ENCODE data around the gene GAB3. TPM values are rescaled to one million over a fixed set of nuclear protein-coding genes. Genes with fewer than 3 reads are reported as not detected.

The GAB3 gene, protein sequence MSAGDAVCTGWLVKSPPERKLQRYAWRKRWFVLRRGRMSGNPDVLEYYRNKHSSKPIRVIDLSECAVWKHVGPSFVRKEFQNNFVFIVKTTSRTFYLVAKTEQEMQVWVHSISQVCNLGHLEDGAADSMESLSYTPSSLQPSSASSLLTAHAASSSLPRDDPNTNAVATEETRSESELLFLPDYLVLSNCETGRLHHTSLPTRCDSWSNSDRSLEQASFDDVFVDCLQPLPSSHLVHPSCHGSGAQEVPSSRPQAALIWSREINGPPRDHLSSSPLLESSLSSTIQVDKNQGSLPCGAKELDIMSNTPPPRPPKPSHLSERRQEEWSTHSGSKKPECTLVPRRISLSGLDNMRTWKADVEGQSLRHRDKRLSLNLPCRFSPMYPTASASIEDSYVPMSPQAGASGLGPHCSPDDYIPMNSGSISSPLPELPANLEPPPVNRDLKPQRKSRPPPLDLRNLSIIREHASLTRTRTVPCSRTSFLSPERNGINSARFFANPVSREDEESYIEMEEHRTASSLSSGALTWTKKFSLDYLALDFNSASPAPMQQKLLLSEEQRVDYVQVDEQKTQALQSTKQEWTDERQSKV
- total RNA-seq (10 to 100 TPM in 3 of 4 donors, 1 to 10 TPM in 1; 7.8 to 14.4 (median 11.4) TPM), polyA plus RNA-seq (4.7 TPM)
- long read RNA-seq, donor 1, full-length matches to known transcripts: 6 of 15 reads
- long read RNA-seq, donor 1, partial matches to known transcripts: 2 of 15 reads
- long read RNA-seq, donor 1, other reads (novel, unspliced or antisense): 7 of 15 reads
- long read RNA-seq, donor 2, full-length matches to known transcripts: 2 of 7 reads
- long read RNA-seq, donor 2, partial matches to known transcripts: 2 of 7 reads
- long read RNA-seq, donor 2, other reads (novel, unspliced or antisense): 3 of 7 reads
- long read RNA-seq, donor 3, full-length matches to known transcripts: 15 of 63 reads
- long read RNA-seq, donor 3, partial matches to known transcripts: 18 of 63 reads
- long read RNA-seq, donor 3, other reads (novel, unspliced or antisense): 30 of 63 reads
- long read RNA-seq, donor 4, partial matches to known transcripts: 0 of 5 reads
- long read RNA-seq, donor 4, other reads (novel, unspliced or antisense): 3 of 5 reads

DNA sequence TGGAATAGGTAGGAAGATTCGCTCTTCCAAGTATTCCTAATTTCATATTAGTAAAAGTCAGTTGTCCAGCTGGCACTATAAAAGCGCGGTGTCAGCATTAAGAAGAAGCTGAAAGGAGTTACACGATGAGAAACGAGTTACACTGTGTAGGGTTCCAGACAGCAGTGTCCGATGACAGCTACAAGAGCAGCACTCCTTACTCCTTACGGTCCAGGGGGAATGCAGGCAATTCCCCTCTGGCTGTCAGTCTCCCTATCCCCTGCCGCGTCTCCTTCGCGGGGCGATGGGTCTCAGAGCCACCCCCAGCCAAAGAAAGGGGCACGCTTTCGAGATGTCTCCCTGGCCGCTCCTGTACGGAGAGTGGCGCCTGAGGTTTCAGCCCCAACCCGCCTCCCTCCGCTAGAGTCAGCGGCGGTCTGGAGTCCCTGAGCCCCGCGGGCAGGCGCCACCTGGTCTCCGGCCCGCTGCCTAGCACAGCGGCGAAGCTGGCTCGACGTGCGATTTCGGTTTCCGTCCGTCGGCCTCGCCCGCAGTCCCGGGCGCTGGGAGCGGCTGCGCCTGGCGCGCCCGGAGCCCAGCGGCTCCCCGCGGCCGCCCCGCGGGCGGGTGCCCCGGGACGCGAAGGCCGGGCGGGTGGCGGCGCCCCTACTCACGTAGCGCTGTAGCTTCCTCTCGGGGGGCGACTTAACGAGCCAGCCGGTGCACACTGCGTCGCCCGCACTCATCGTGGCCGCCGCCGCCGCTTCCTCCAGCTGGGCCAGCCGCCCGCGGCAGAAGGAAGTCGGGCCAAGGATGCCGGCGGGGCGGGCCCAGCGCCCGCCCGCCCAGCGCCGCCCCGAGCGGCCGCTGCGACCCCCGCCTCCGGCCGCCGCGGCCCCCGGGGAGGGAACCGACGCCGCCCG lies at the start of gene GAB3:
Gene GAB3, minus strand, starts transcription at position 777 of the 902 bp plus-strand sequence. Its CDS starts 52 bp downstream, at position 725.
- under 1% methylated on average over 72 of the region's 98 CpGs for WGBS
- peak within 1 kb of the TSS; percentile 58 for H3K27ac ChIP-seq (ENCODE audit: low read length)
- DNase-seq: peak; percentile 56 to 78 (median 76)

GRCh38 chrX:154799556-154800348 lies 48.9 kb upstream of the GAB3 start:
- Histone ChIP-seq H3K4me3 (ENCODE audit: low read length) (no peak overlapping the region), H3K27ac (ENCODE audit: low read length) (no peak overlapping the region), H3K27me3 (ENCODE audit: control insufficient read depth, insufficient read depth) (no peaks in the 10 kb centered on the region), H3K4me1 (ENCODE audit: control insufficient read depth, insufficient read depth, low read length) (peaks cover 2% of the 10 kb centered on the region), H3K9me3 (ENCODE audit: control insufficient read depth, low read length) (no peaks in the 10 kb centered on the region)
- ATAC-seq: peak in 1 of 2 donors; percentile 65
- intact Hi-C loops (cut with DNase I): no loop called here
- peak in 1 of 3 donors; percentile 36 for DNase-seq
- 51% methylated on average over 9 of the region's 9 CpGs for WGBS

More for the DNA sequence above, at the start of gene GAB3:
- peak; percentile 69 to 80 for ATAC-seq
- Histone ChIP-seq H3K27me3 (ENCODE audit: control insufficient read depth, insufficient read depth) (no peaks in the 10 kb centered on the region), H3K9me3 (ENCODE audit: control insufficient read depth, low read length) (no peaks in the 10 kb centered on the region), H3K4me3 (ENCODE audit: low read length) (peak within 1 kb of the TSS; percentile 90), H3K4me1 (ENCODE audit: control insufficient read depth, insufficient read depth, low read length) (peaks cover 2% of the 10 kb centered on the region)
- intact Hi-C loops (cut with DNase I): loop anchor here in 1 of 4 donors (5.0 kb wide), 1 partner anchor 33 kb away; no protein-coding TSS in a partner anchor

- Histone ChIP-seq H3K9me3 (ENCODE audit: control insufficient read depth, low read length) (no peaks in the 10 kb centered on the region), H3K27ac (ENCODE audit: low read length) (no peak overlapping the region), H3K4me3 (ENCODE audit: low read length) (no peak overlapping the region), H3K27me3 (ENCODE audit: control insufficient read depth, insufficient read depth) (no peaks in the 10 kb centered on the region), H3K4me1 (ENCODE audit: control insufficient read depth, insufficient read depth, low read length) (no peaks in the 10 kb centered on the region)
- DNase-seq (no peak), ATAC-seq (no peak)
- WGBS: 79% methylated on average over 6 of the region's 6 CpGs
- intact Hi-C loops (cut with DNase I): no loop called here
These were observed 46.1 kb upstream of the GAB3 start for GRCh38 chrX:154797006-154797405.

DNA sequence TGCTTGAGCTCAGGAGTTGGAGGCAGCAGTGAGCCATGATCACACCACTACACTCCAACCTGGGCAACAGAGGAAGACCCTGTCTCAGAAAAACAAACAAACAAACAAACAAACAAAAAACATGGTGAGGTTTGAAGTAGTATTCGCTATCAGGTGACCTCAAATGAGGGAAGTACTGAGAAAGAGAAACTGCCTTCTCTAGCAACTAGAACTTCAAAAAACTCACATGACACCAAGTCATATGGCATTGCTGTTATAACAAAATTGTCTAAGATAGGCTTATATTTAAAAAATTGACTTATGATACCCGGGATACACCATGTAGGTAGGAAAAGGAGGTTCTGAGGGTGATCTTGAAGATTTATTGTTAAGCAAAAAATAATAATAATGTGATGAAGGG lies 44.1 kb upstream of the GAB3 start:
- 86% methylated on average over 2 of the region's 2 CpGs for WGBS
- intact Hi-C loops (cut with DNase I): no loop called here

GRCh38 chrX:154793084-154793795 lies 42.4 kb upstream of the GAB3 start:
- Histone ChIP-seq H3K9me3 (ENCODE audit: control insufficient read depth, low read length) (no peaks in the 10 kb centered on the region), H3K27ac (ENCODE audit: low read length) (no peak overlapping the region), H3K4me1 (ENCODE audit: control insufficient read depth, insufficient read depth, low read length) (no peaks in the 10 kb centered on the region), H3K4me3 (ENCODE audit: low read length) (no peak overlapping the region), H3K27me3 (ENCODE audit: control insufficient read depth, insufficient read depth) (no peaks in the 10 kb centered on the region)
- 91% methylated on average over 7 of the region's 7 CpGs for WGBS
- DNase-seq (no peak), ATAC-seq (no peak)
- intact Hi-C loops (cut with DNase I): no loop called here

More for the DNA sequence above, 44.1 kb upstream of the GAB3 start:
- Histone ChIP-seq H3K9me3 (ENCODE audit: control insufficient read depth, low read length) (no peaks in the 10 kb centered on the region), H3K4me1 (ENCODE audit: control insufficient read depth, insufficient read depth, low read length) (no peaks in the 10 kb centered on the region), H3K27ac (ENCODE audit: low read length) (no peak overlapping the region), H3K4me3 (ENCODE audit: low read length) (no peak overlapping the region), H3K27me3 (ENCODE audit: control insufficient read depth, insufficient read depth) (no peaks in the 10 kb centered on the region)
- DNase-seq (no peak), ATAC-seq (no peak)

DNA sequence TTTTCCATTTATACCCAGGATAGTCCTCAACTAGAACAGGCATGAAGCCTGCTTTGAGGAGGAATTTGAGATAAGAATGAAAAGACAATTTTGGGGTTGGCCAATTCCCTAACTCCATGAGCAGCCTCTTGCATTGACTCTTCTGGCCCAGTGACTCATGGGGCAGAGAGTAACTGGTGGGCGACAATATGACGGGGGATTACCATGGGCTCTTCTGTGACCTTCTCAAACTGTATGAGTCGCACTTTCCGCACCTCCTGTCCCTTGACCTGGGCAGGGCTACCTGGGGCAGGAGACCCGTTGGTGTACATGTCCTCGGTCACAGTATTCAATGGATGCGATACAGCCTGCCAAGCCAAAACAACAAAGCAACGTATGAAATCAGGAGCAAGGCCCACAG lies 41.1 kb upstream of the GAB3 start:
- DNase-seq: no peak
- intact Hi-C loops (cut with DNase I): no loop called here
- no peaks in the 10 kb centered on the region for H3K9me3 ChIP-seq (ENCODE audit: control insufficient read depth, low read length)

GRCh38 chrX:154791467-154791866 lies 40.6 kb upstream of the GAB3 start:
- Histone ChIP-seq H3K9me3 (ENCODE audit: control insufficient read depth, low read length) (no peaks in the 10 kb centered on the region), H3K4me1 (ENCODE audit: control insufficient read depth, insufficient read depth, low read length) (no peaks in the 10 kb centered on the region), H3K27me3 (ENCODE audit: control insufficient read depth, insufficient read depth) (no peaks in the 10 kb centered on the region), H3K27ac (ENCODE audit: low read length) (no peak overlapping the region), H3K4me3 (ENCODE audit: low read length) (no peak overlapping the region)
- DNase-seq (no peak), ATAC-seq (no peak)
- WGBS: 72% methylated on average over 4 of the region's 4 CpGs
- intact Hi-C loops (cut with DNase I): no loop called here

More for the DNA sequence above, 41.1 kb upstream of the GAB3 start:
- H3K27ac ChIP-seq (ENCODE audit: low read length): no peak overlapping the region
- no peaks in the 10 kb centered on the region for H3K27me3 ChIP-seq (ENCODE audit: control insufficient read depth, insufficient read depth)
- no peaks in the 10 kb centered on the region for H3K4me1 ChIP-seq (ENCODE audit: control insufficient read depth, insufficient read depth, low read length)
- 95% methylated on average over 8 of the region's 8 CpGs for WGBS
- no peak for ATAC-seq
- H3K4me3 ChIP-seq (ENCODE audit: low read length): no peak overlapping the region

- H3K4me1 ChIP-seq (ENCODE audit: control insufficient read depth, insufficient read depth, low read length): no peaks in the 10 kb centered on the region
- intact Hi-C loops (cut with DNase I): no loop called here
- ATAC-seq (no peak), DNase-seq (no peak)
- H3K27me3 ChIP-seq (ENCODE audit: control insufficient read depth, insufficient read depth): no peaks in the 10 kb centered on the region
- 49% methylated on average over 6 of the region's 6 CpGs for whole genome bisulfite sequencing
- H3K9me3 ChIP-seq (ENCODE audit: control insufficient read depth, low read length): no peaks in the 10 kb centered on the region
- no peak overlapping the region for H3K27ac ChIP-seq (ENCODE audit: low read length)
- no peak overlapping the region for H3K4me3 ChIP-seq (ENCODE audit: low read length)
These were observed 34.8 kb upstream of the GAB3 start for GRCh38 chrX:154785716-154786115.
